Skeletal muscle cell (primary cell): ENCODE measurements around the gene DNAJB6.
"Not testable (repeated sequence)": the region's sequence is repeated elsewhere in the genome, so short reads cannot be mapped to it uniquely, and the experiment has no call there.

Experiments
- DNase-seq: peaks from one replicate; pipeline ENCODE4 v3.0.0-alpha.2; 2010; ENCODE audit warnings: low read depth
- H3K4me3 ChIP-seq: 2 replicates; pipeline ENCODE4 v1.5.1; 2011; ENCODE audit warnings: low read depth, mild to moderate bottlenecking, control low read depth, low read length, moderate library complexity

The DNAJB6 gene

DNA sequence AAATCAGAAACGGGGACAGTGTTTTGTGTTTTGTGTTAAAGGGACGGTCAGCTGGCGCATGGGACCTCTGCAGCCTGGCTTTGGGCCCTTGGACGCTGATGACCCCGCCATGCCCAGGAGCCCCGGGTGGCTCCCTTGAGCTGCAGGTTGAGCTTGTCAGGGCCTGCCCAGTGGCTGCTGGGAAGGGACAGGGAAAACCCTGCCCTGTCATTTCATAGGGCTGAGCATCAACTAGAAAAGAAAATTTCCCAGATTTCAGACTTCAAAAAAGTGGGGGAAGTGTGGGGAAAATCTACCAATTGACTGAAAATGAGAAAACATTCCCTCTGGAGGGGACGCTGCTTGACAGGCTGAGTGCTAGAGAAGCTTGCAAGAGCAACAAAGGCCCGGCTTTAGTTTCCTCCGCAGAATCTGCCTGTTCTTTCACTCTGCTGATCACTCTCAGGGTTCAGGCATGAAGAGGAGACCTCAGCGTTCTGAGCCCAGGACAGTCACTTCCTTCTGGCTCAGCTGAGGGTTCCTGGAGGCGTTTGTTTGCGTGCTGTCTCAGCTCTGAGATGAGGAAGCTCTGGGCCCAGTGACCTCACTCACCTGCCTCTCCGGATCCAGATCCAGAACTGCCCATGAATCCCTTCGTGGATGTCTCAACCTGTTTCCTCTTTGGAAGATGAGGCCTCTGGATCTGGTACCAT is 18.6 kb upstream of the DNAJB6 start:
- no peak overlapping the region for H3K4me3 ChIP-seq

GRCh38 chr7:157320608-157320980 is 16.2 kb upstream of the DNAJB6 start:
- H3K4me3 ChIP-seq: no peak overlapping the region
- peak; percentile 20 for DNase-seq

More for the DNA sequence above, 18.6 kb upstream of the DNAJB6 start:
- peak; percentile 27 for DNase-seq

GRCh38 chr7:157323401-157323800 is 13.4 kb upstream of the DNAJB6 start:
- no peak for DNase-seq

DNA sequence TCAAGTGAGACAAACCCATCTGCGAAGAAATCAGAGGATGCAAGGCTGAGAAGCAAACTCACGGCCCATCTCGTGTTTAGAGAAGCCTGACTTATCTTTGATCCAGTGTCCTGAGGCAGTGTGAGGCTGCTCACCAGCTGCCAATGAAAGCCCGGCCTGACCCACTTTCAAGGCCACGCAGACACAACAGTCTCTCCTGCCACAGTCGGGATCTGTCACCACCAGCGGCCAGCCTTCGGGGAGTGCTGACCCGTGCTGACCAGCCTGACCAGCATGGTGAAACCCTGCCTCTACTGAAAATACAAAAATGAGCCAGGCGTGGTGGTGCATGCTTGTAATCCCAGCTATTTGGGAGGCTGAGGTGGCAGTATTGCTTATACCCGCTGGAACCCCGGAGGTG is 7.4 kb upstream of the DNAJB6 start:
- H3K4me3 ChIP-seq: no peak overlapping the region

More at GRCh38 chr7:157323401-157323800, 13.4 kb upstream of the DNAJB6 start:
- no peak overlapping the region for H3K4me3 ChIP-seq

DNA sequence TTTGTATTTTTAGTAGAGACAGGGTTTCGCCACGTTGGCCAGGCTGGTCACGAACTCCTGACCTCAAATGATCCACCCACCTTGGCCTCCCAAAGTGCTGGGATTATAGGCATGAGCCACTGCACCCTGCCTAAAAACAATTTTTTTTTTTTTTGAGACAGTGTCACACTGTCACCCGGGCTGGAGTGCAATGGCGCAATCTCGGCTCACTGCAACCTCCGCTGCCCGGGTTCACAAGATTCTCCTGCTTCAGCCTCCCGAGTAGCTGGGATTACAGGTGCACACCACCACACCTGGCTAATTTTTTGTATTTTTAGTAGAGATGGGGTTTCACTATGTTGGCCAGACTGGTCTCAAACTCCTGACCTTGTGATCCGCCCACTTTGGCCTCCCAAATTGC is 6.2 kb upstream of the DNAJB6 start:
- H3K4me3 ChIP-seq, DNase-seq: not testable (repeated sequence)

More for the DNA sequence above, 7.4 kb upstream of the DNAJB6 start:
- DNase-seq: no peak

GRCh38 chr7:157331049-157331448 is 5.8 kb upstream of the DNAJB6 start:
- not testable (repeated sequence) for DNase-seq

DNA sequence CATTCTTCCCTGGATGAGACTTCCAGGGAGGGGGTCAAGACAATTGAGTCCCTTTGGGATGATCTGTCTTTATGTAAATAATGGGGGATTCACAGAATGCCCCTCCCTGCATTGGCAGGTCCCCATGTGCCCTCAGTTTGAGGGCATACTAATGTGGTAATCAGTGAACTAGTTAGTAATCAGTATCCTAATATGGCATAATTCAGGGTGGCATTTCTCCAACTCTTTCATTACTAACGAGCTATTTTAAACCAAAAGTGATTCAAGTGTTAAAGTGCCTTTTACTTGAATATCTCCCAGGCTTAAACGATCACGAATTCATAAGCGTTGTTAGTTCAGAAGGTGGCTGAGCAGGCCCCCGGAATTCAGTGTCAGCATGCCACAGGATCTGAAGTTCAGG is 1.6 kb upstream of the DNAJB6 start:
- DNase-seq: no peak
- H3K4me3 ChIP-seq: no peak overlapping the region

More at GRCh38 chr7:157331049-157331448, 5.8 kb upstream of the DNAJB6 start:
- not testable (repeated sequence) for H3K4me3 ChIP-seq

- no peak for DNase-seq
- H3K4me3 ChIP-seq: peak overlapping the region; percentile 66
Measured at GRCh38 chr7:157335991-157336382, 817 bp upstream of the DNAJB6 start.

- H3K4me3 ChIP-seq: peak overlapping the region; percentile 66
- peak; percentile 21 for DNase-seq
Measured at GRCh38 chr7:157337316-157338149, 729 bp downstream of the DNAJB6 start.

DNA sequence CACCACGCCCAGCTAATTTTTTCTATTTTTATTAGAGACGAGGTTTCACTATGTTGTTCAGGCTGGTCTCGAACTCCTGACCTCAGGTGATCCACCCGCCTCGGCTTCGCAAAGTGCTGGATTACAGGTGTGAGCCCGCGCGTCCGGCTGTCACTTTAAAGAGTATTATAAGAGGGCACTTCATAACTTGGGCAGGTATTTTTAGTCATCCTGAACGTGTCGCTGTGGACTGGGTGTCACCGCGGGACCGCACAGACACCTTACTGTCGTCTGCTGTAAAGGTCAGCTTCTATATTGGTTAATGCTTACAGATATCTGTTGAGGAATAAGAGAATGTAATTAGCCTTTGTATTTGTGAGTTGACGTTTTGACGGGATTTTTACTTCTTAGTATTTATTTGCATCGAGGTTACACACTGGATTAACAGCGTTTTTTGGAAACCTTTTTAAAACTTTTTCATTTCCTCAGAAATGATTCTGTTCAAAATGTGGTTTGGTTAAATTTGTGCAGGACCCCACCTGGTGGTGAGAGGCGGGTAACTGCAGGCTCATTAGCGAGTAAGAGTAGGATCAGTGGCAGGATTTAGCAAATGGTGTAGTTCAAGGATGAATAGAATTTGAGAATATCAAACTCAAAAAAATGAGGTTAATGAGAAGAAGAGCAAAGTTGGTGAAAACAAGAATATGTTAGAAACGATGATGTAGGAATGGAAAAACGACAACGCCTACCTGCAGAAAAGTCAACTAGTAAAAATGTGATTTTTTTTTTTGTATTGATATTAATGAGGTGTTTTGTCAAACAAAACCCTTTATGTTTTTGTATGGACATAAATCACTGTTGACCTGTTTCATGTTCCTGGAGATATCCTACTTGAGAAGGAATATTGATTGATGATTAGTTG is 3.2 kb downstream of the DNAJB6 start:
- peak; percentile 33 for DNase-seq

DNA sequence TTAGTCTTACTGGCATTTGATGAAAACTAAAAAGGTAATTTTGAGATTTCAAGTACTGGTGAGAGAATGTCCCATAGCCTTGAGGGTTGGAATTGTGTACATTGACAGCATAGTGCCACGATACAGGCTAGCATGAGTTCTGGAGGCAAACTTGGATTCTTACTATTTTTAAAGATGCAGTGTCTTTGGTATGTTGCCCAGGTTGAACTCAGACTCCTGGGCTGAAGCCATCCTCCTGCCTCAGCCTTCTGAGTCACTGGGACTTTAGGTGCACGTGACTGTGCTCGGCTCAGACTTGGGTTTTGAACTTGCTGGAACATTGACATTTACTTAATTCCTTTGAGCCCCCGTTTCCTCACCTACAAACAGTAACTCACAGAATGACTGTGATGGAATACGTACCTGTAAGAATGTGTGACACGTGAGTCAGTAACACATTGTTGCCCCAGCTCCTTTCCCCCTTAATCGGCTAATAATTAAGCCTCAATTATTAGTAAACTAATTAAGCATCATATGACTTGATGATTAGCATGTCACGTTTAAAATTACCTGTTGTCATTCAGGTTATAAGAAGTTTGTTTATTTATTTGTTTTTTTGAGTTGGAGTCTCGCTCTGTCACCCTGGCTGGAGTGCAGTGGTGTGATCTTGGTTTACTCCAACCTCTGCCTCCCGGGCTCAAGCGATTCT is 10.6 kb downstream of the DNAJB6 start:
- no peak overlapping the region for H3K4me3 ChIP-seq
- DNase-seq: peak; percentile 41

More for the DNA sequence above, 3.2 kb downstream of the DNAJB6 start:
- H3K4me3 ChIP-seq: no peak overlapping the region

DNA sequence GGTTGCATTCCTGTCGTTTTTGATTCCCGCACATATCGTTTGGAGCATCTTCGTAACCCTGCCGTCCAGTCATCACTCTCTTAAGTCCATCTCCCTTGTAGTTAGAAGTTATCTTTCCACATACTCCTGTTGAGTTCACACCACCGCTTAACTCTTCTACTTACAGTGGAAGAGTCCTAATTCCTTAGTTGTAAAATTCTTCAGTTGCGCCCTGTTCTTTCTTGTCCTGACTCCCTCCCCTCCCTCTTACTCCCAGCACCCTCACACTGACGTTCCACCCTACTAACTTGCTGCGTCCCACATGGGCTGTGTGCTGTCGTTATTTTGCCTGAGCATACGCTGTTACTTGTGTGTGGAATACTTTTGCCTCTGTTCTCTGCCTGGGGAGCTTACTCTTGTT is 11.7 kb downstream of the DNAJB6 start:
- no peak overlapping the region for H3K4me3 ChIP-seq

DNA sequence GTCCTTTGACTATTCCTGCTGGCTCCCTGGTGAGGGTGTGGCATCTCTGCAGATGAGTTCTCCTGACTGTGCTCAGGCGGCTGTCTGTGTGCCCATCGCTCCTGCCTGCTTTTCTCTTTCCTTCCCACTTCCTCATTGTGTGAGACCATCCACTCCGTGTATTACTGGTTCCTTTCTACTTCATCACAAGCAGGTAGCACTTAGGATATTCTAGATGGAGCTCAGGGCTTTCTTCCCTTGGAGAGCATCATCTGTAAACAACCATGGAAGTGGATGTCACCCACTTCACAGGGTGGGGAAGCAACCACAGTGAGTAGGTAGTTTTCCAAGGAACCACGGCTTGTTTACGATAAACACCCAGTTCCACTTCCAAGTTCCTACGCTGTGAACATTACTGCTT is 15.7 kb downstream of the DNAJB6 start:
- no peak for DNase-seq
- no peak overlapping the region for H3K4me3 ChIP-seq

More for the DNA sequence above, 11.7 kb downstream of the DNAJB6 start:
- no peak for DNase-seq

DNA sequence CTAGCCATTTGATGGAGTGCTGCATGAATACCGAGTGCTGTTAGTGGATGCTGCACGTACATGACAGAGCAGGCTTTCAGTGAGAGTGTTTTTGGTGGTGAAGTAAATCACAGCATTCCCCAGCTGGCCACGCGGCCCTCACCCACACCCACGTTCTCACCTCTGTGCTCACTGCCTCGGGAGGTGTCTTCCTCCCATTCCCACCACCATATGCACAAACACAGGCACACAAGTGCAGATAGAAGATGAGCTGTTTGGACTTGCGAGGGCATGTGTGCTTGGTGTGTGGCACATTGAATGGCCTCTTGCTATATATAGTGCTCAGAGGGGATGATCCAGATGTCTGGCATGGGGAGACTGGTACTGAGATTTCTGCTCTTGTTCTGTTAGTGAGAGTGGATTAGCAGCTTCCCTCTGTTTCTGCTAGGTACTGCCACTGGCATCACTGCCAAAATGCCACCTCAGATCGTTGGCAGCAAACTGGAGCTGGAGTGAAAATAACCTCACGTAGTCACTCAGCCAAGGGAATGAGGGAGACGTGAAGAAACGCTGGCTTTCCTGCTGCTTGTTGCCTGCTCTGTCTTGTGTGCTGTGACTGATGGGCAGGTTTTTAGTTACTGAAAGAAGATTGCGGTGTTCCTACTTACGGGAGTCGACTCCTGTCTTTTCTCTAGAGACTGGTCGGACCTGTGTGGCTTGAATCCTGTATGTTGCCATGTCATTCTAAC is 19.1 kb downstream of the DNAJB6 start:
- no peak for DNase-seq
- H3K4me3 ChIP-seq: no peak overlapping the region

GRCh38 chr7:157357129-157358040 is 20.6 kb downstream of the DNAJB6 start:
- DNase-seq: no peak
- no peak overlapping the region for H3K4me3 ChIP-seq

DNA sequence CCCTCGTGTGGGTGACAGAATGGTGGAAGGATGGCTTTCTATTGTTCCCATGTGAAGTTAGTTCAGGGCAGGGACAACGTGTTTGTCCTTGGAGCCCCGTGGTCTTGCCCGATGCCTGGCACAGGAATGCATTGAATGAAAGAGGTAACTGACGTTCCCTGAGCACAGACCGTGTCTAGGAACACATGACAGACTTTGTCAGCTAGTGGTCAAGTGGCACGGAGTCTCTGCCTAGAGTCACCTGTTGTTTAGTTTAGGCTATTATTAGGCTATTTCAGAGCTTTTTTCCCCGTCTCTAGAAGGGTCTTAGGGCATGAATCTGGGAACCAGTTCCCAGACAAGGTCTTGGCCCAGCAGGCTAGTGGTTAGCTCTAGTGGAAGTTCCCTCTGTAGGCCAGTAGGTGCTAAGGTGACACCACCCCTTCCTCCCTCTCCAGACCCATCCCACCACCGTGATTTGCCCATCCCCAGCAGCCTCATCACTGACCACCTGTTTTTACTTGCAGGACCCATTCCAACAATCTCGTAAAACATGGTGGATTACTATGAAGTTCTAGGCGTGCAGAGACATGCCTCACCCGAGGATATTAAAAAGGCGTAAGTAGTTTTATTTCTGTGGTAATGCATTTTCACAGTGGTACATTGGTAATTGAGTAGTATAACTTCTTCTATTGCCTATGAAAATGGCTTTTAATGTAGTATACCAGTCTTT is 21.4 kb downstream of the DNAJB6 start:
- no peak for DNase-seq
- H3K4me3 ChIP-seq: no peak overlapping the region

DNA sequence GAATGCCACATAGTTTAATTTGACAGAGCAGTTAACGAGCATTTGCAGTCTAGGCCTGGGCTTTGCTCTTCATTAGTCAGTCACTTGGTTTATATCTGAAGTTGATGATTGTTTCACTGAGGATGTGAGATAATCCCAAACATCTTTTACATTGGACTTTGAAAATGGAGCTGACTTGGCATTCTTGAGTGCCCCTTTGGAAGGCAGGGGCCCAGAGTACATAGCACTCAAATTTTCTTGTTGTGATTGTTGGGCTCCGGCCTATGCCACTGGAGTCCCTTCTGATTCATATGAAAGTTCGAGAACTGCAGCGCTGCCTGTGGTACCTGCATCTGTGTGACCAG is 21.9 kb downstream of the DNAJB6 start:
- DNase-seq: no peak

More for the DNA sequence above, 21.9 kb downstream of the DNAJB6 start:
- H3K4me3 ChIP-seq: no peak overlapping the region
